A549 (cell line): Measurements from ENCODE around the gene CD46. TPM values are rescaled to one million over a fixed set of nuclear protein-coding genes. Genes with fewer than 3 reads are reported as not detected.

Experiments used
- ATAC-seq, 2 experiments: fragments of 200-7000 bp in 1 of 2; fragments of >200 bp in 1 of 2; cut with Nextera tagmentation in 1 of 2; cut with Tn5 transposase in 1 of 2; 3 replicates each; pipeline versions ENCODE4 v1.8.0 to v1.9.1; 2018 to 2020; ENCODE audit warnings: mild to moderate bottlenecking in 1 of 2, moderate library complexity in 1 of 2
- CTCF ChIA-PET: fragments of 300-600 bp; sonication (Branson Sonifier 250); formaldehyde crosslinking; extraction: SDS; loops from one replicate; lab custom pipeline; 2021; ENCODE audit warnings: antibody characterized with exemption, inconsistent platforms; lab: Yijun Ruan, JAX
- POLR2A ChIA-PET: fragments of 350-600 bp; formaldehyde crosslinking; extraction: SDS; loops from one replicate; lab custom pipeline; 2021; ENCODE audit warnings: antibody characterized with exemption, inconsistent platforms; lab: Yijun Ruan, JAX
- DNase-seq, 2 experiments: peaks; one replicate each; pipeline versions ENCODE4 v3.0.0 to v3.0.0-alpha.2; 2011 to 2016; ENCODE audit warnings: low read depth in 1 of 2, low spot score in 1 of 2
- FAIRE-seq: peaks from 2 replicates; lab custom pipeline; 2011; peaks lifted over from hg19 to GRCh38; lab: Jason Lieb, UNC
- H3K27ac ChIP-seq, 2 experiments: fragments of >200 bp; sonication (Bioruptor Twin); formaldehyde crosslinking; 3 replicates each; pipeline ENCODE4 v1.5.1; 2016 to 2017
- H3K4me1 ChIP-seq: fragments of >200 bp; sonication (Bioruptor Twin); formaldehyde crosslinking; 3 replicates; pipeline ENCODE4 v1.6.1; 2016
- H3K4me2 ChIP-seq: fragments of >200 bp; sonication (Bioruptor Twin); formaldehyde crosslinking; 3 replicates; pipeline ENCODE4 v1.6.1; 2016
- H3K4me3 ChIP-seq: fragments of >200 bp; sonication (Bioruptor Twin); formaldehyde crosslinking; 3 replicates; pipeline ENCODE4 v1.5.1; 2016
- H3K9me3 ChIP-seq: fragments of >200 bp; sonication (Bioruptor Twin); formaldehyde crosslinking; 3 replicates; pipeline ENCODE4 v1.6.1; 2016
- CEBPB ChIP-seq, 2 experiments: fragments of >200 bp in 1 of 2; sonication (Bioruptor Twin) in 1 of 2; formaldehyde crosslinking in 1 of 2; IDR thresholded peaks; 2 replicates each; pipeline ENCODE4 v1.6.1; 2012 to 2016
- CHD4 ChIP-seq: fragments of 200-600 bp; sonication (generic); IDR thresholded peaks from 2 replicates; pipeline ENCODE4 v1.6.1; 2016; ENCODE audit warnings: antibody characterized with exemption, mild to moderate bottlenecking, borderline replicate concordance
- CTCF ChIP-seq: fragments of >200 bp; sonication (Bioruptor Twin); formaldehyde crosslinking; IDR thresholded peaks from 3 replicates; pipeline ENCODE4 v1.5.1; 2016
- EHMT2 ChIP-seq: fragments of 200-600 bp; sonication (generic); IDR thresholded peaks from 2 replicates; pipeline ENCODE4 v1.6.1; 2016; ENCODE audit warnings: antibody characterized with exemption, low read depth, mild to moderate bottlenecking, moderate library complexity
- EP300 ChIP-seq, 2 experiments: fragments of >200 bp; sonication (Bioruptor Twin); formaldehyde crosslinking; IDR thresholded peaks; 2 replicates in 1 of 2; 3 replicates in 1 of 2; pipeline ENCODE4 v1.6.1; 2016 to 2017
- ESRRA ChIP-seq: fragments of 150-350 bp; IDR thresholded peaks from 2 replicates; pipeline ENCODE4 v1.6.1; 2014; ENCODE audit warnings: mild to moderate bottlenecking, low read length, borderline replicate concordance
- FOSB ChIP-seq: fragments of 250-450 bp; sonication (Bioruptor Pico); IDR thresholded peaks from 2 replicates; pipeline ENCODE4 v1.5.0; 2020; ENCODE audit warnings: mild to moderate bottlenecking, moderate library complexity
- HOXB5 ChIP-seq: fragments of 250-450 bp; sonication (Bioruptor Pico); IDR thresholded peaks from 2 replicates; pipeline ENCODE4 v1.5.0; 2020; ENCODE audit warnings: mild to moderate bottlenecking, moderate library complexity
- KDM1A ChIP-seq: fragments of 200-600 bp; sonication (generic); IDR thresholded peaks from 2 replicates; pipeline ENCODE4 v1.6.1; 2016; ENCODE audit warnings: low read depth, mild to moderate bottlenecking
- MAFK ChIP-seq: fragments of 450-650 bp; IDR thresholded peaks from 2 replicates; pipeline ENCODE4 v1.6.1; 2014; ENCODE audit not compliant: partially characterized antibody
- MAX ChIP-seq: IDR thresholded peaks from 2 replicates; pipeline ENCODE4 v1.6.1; 2012
- NPAS2 ChIP-seq: fragments of 250-450 bp; sonication (Bioruptor Pico); IDR thresholded peaks from 2 replicates; pipeline ENCODE4 v1.8.0; 2022; ENCODE audit warnings: mild to moderate bottlenecking, moderate library complexity, borderline replicate concordance
- PHF8 ChIP-seq: fragments of 200-600 bp; sonication (generic); IDR thresholded peaks from 2 replicates; pipeline ENCODE4 v1.6.1; 2016; ENCODE audit warnings: low read depth, mild to moderate bottlenecking, antibody characterized with exemption, moderate library complexity, borderline replicate concordance
- POLR2AphosphoS2 ChIP-seq: conservative IDR thresholded peaks from 2 replicates; pipeline ENCODE4 v1.6.1; 2012; ENCODE audit warnings: low read length, improper control_type of control experiment, inconsistent platforms
- RAD21 ChIP-seq, 2 experiments: fragments of >200 bp in 1 of 2; sonication (Bioruptor Twin) in 1 of 2; formaldehyde crosslinking in 1 of 2; IDR thresholded peaks in 1 of 2; conservative IDR thresholded peaks in 1 of 2; 2 replicates in 1 of 2; 3 replicates in 1 of 2; pipeline ENCODE4 v1.6.1; 2012 to 2018; ENCODE audit warnings: inconsistent platforms in 1 of 2
- RFX5 ChIP-seq: fragments of 450-650 bp; IDR thresholded peaks from 2 replicates; pipeline ENCODE4 v1.7.1; 2014; ENCODE audit warnings: antibody characterized with exemption, mild to moderate bottlenecking, moderate library complexity
- SREBF2 ChIP-seq: fragments of 450-650 bp; IDR thresholded peaks from 2 replicates; pipeline ENCODE4 v1.6.1; 2014; ENCODE audit warnings: mild to moderate bottlenecking, moderate library complexity
- TP53 ChIP-seq: fragments of 250-450 bp; sonication (Bioruptor Pico); IDR thresholded peaks from 2 replicates; pipeline ENCODE4 v1.5.0; 2021; ENCODE audit warnings: mild to moderate bottlenecking, moderate library complexity
- ZC3H11A ChIP-seq: fragments of 450-650 bp; IDR thresholded peaks from 2 replicates; pipeline ENCODE4 v1.6.1; 2014; ENCODE audit warnings: antibody characterized with exemption, mild to moderate bottlenecking
- ZNF302 ChIP-seq: fragments of 250-450 bp; sonication (Bioruptor Pico); IDR thresholded peaks from 2 replicates; pipeline ENCODE4 v1.9.0; 2021; ENCODE audit warnings: inconsistent platforms, mild to moderate bottlenecking, moderate library complexity
- WGBS: methylation state at CpG from one replicate; pipeline ENCODE4 v1.1.6; 2017; ENCODE audit errors: missing lambda C conversion rate; 5-methylcytosine and 5-hydroxymethylcytosine counted together
- polyA plus RNA-seq, 4 experiments: library from polyadenylated mRNA; depleted of rRNA in 3 of 4; stranded (reverse); fragments of >200 nt; fragmentation: RNase III in 1 of 4; extraction: RNeasy Plus Mini Kit Qiagen cat#74134 plus additional on column Dnase treatment in 1 of 4; gene quantifications; 2 replicates in 3 of 4; 3 replicates in 1 of 4; pipeline ENCODE4 v1.2.3, GENCODE V29; 2011 to 2017
- TF ChIP-seq, protein P1 (sequence below): fragments of >200 bp; sonication (Bioruptor Twin); formaldehyde crosslinking; IDR thresholded peaks from 3 replicates; pipeline ENCODE4 v1.6.1; 2016
- TF ChIP-seq, protein P2 (sequence below): IDR thresholded peaks from 2 replicates; pipeline ENCODE4 v1.6.1; 2012; ENCODE audit warnings: low read depth, borderline replicate concordance
- TF ChIP-seq, protein P3 (sequence below): fragments of 150-350 bp; IDR thresholded peaks from 2 replicates; pipeline ENCODE4 v1.6.1; 2014; ENCODE audit warnings: low read depth, mild to moderate bottlenecking, low read length

Gene CD46
- polyA plus RNA-seq, 2 of the 4 experiments (the other 2 are of a cell fraction), result 142 to 239 TPM

- DNase-seq (no peak), FAIRE-seq (no peak), ATAC-seq (no peak)
- Histone ChIP-seq H3K27ac (0 out of 6 replicates have a peak overlapping the region, but pooled peaks of 1 of the 2 experiments have one; percentile 3), H3K4me2 (no peak overlapping the region), H3K4me3 (no peak overlapping the region), H3K4me1 (peaks cover 62% of the 10 kb centered on the region), H3K9me3 (no peaks in the 10 kb centered on the region)
- ChIA-PET CTCF (interaction anchor here (1.9 to 16.6 kb wide), 3 partner anchors 9 to 48 kb away, joined by 7 to 260 read pairs (median 11); no protein-coding TSS in a partner anchor), POLR2A (no interaction called here)
- WGBS, result 93% methylated on average over 20 of the region's 22 CpGs
- TF ChIP-seq NPAS2 (no peak), POLR2AphosphoS2 (no peak), RFX5 (no peak), ZNF302 (CRISPR knock-in tag) (no peak)
These were observed 69.0 kb downstream of the CD46 start for GRCh38 chr1:207820568-207821463.

- Histone ChIP-seq H3K27ac (peak overlapping the region in 1 of 2 experiments; percentile 91; a peak in 3 of 6 replicates), H3K4me2 (peak overlapping the region; percentile 95), H3K9me3 (no peaks in the 10 kb centered on the region), H3K4me1 (peaks cover 69% of the 10 kb centered on the region), H3K4me3 (no peak overlapping the region)
- FAIRE-seq (no peak), ATAC-seq (no peak), DNase-seq (no peak)
- CTCF ChIA-PET, result interaction anchor here (1.9 to 16.6 kb wide), 5 partner anchors 10 to 142 kb away, joined by 4 to 260 read pairs (median 11); no protein-coding TSS in a partner anchor
- 94% methylated on average over 17 of the region's 17 CpGs for WGBS
- no peak for TF ChIP-seq EP300 (IDR thresholded peaks at IDR 0.05)
- no peak for TF ChIP-seq CTCF
- TF ChIP-seq, protein P1, sequence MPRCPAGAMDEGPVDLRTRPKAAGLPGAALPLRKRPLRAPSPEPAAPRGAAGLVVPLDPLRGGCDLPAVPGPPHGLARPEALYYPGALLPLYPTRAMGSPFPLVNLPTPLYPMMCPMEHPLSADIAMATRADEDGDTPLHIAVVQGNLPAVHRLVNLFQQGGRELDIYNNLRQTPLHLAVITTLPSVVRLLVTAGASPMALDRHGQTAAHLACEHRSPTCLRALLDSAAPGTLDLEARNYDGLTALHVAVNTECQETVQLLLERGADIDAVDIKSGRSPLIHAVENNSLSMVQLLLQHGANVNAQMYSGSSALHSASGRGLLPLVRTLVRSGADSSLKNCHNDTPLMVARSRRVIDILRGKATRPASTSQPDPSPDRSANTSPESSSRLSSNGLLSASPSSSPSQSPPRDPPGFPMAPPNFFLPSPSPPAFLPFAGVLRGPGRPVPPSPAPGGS, result no peak
- no peak for TF ChIP-seq CEBPB (IDR thresholded peaks at IDR 0.05)
- TF ChIP-seq MAX, result no peak
- no peak for TF ChIP-seq CHD4
- no peak for TF ChIP-seq ZC3H11A
- POLR2A ChIA-PET, result interaction anchor here (1.0 to 2.8 kb wide), 2 partner anchors 10 to 16 kb away, joined by 3 to 15 read pairs; no protein-coding TSS in a partner anchor
These were observed 69.7 kb downstream of the CD46 start for GRCh38 chr1:207821464-207822045.

DNA sequence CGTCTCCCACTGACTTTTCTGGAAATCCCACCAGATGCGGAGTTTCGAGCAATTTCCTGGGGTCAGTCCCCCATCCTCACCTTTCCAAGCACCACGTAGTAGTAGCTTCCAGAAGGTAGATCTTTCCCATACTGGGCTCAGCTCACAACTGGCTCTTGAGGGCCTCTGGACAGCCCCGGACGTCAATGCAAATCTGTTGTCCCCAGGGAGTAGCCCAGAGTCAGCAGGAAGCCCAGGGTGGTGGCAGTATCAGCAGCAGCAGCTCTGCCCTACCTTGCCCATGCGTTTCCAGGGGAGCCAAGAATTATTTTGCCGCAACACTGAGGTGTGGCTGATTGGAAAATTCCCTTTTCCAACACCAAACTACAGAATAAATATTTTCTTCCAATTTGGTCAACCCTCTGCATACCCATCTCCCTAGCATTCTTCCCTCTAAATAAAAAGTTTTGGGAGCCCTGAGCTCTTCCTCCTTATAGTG is 70.3 kb downstream of the CD46 start:
- CTCF ChIA-PET, result interaction anchor here (0.8 to 16.6 kb wide), 8 partner anchors 9 to 141 kb away, joined by 4 to 260 read pairs (median 10); no protein-coding TSS in a partner anchor
- no peak for FAIRE-seq
- TF ChIP-seq EP300 (IDR thresholded peaks at IDR 0.05), result no peak
- no peak for TF ChIP-seq NPAS2
- TF ChIP-seq SREBF2, result no peak
- TF ChIP-seq TP53 (CRISPR knock-in tag), result no peak
- no peak for TF ChIP-seq KDM1A
- TF ChIP-seq, protein P2, sequence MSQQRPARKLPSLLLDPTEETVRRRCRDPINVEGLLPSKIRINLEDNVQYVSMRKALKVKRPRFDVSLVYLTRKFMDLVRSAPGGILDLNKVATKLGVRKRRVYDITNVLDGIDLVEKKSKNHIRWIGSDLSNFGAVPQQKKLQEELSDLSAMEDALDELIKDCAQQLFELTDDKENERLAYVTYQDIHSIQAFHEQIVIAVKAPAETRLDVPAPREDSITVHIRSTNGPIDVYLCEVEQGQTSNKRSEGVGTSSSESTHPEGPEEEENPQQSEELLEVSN, result no peak
- no peak for TF ChIP-seq ZC3H11A
- no peak for TF ChIP-seq MAFK
- TF ChIP-seq PHF8, result no peak
- TF ChIP-seq ESRRA, result no peak
- no peak for TF ChIP-seq HOXB5
- TF ChIP-seq RAD21 (conservative IDR thresholded peaks at IDR 0.05 in 1 of 2, IDR thresholded peaks at IDR 0.05 in 1 of 2), result no peak
- TF ChIP-seq CHD4, result no peak
- no peak for TF ChIP-seq FOSB (CRISPR knock-in tag)
- TF ChIP-seq, protein P3, sequence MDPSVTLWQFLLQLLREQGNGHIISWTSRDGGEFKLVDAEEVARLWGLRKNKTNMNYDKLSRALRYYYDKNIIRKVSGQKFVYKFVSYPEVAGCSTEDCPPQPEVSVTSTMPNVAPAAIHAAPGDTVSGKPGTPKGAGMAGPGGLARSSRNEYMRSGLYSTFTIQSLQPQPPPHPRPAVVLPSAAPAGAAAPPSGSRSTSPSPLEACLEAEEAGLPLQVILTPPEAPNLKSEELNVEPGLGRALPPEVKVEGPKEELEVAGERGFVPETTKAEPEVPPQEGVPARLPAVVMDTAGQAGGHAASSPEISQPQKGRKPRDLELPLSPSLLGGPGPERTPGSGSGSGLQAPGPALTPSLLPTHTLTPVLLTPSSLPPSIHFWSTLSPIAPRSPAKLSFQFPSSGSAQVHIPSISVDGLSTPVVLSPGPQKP, result no peak
- no peak for TF ChIP-seq EHMT2
- H3K9me3 ChIP-seq, result no peaks in the 10 kb centered on the region
- H3K27ac ChIP-seq, result peak overlapping the region; percentile 37 to 91; a peak in 5 of 6 replicates
- no peak for DNase-seq
- 94% methylated on average over 8 of the region's 8 CpGs for WGBS
- peaks cover 75% of the 10 kb centered on the region for H3K4me1 ChIP-seq
- H3K4me3 ChIP-seq, result peak overlapping the region; percentile 30; the same call in 2 of the 3 replicates
- peak overlapping the region; percentile 95 for H3K4me2 ChIP-seq
- POLR2A ChIA-PET, result interaction anchor here (1.0 to 2.8 kb wide), 5 partner anchors 10 to 47 kb away, joined by 3 to 15 read pairs (median 4); no protein-coding TSS in a partner anchor
- ATAC-seq, result no peak
